Upper lobe of left lung (tissue), 4 donors: ENCODE measurements around the gene SPSB3.

Source experiments
- CTCF ChIP-seq, 6 experiments: fragments of 450-650 bp in 4 of 6; fragments of 200-600 bp in 2 of 6; sonication (generic) in 2 of 6; IDR thresholded peaks; one replicate each; pipeline ENCODE4 v1.5.1; 2016 to 2019; ENCODE audit warnings: antibody characterized with exemption in 6 of 6
- EP300 ChIP-seq, 4 donors: sonication (generic); formaldehyde crosslinking; IDR thresholded peaks; one replicate each; pipeline ENCODE4 v1.5.1; 2017; ENCODE audit warnings: antibody characterized with exemption in 4 of 4, control low read depth in 2 of 4
- POLR2A ChIP-seq, 4 donors: fragments of 450-650 bp; IDR thresholded peaks; one replicate each; pipeline ENCODE4 v1.5.1; 2016 to 2017; ENCODE audit warnings: antibody characterized with exemption in 4 of 4, mild to moderate bottlenecking in 2 of 4

DNA sequence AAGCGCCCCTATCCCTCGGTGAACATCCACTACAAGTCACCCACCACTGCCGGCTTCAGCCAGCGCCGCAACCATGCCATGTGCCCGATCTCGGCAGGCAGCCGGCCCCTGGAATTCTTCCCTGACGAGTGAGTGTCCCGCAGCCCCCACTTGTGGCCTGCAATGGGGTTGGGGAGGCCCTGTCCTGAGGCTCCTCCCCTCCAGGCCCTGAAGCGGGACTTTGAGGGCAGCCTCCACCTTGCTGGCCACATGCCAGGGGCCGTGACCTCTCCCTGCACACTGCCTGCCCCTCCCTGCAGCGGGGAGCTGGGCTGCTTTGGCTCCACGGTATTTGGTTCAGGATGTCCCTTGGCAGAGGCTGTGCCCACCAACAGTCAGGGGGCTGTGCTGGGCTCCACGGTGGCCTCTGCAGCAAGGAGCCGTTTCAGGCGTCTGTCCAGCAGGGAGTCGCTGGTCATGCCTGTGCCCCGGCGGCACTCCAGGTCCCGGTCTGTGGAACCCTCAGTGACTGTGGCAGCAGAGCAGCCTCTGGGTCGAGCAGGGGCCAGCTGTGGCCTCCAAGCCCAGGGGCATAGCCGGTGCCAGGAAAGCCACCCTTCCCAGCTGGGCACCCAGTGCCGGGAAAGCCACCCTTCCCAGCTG, 19.4 kb downstream of the SPSB3 start:
- no peak for TF ChIP-seq CTCF (IDR thresholded peaks at IDR 0.05)
- TF ChIP-seq POLR2A (IDR thresholded peaks at IDR 0.05) = no peak
- TF ChIP-seq EP300 (IDR thresholded peaks at IDR 0.05) = no peak
